Measurements from ENCODE around the gene OR2AG1.

OR2AG1 gene

GRCh38 chr11:6782720-6783119 lies at the start of gene OR2AG1:
Gene OR2AG1, plus strand, starts transcription at chr11:6783020. Its CDS starts 2,018 bp downstream, at chr11:6785038.
- H3K4me3 ChIP-seq (ENCODE audit: low read depth, low read length) = no peak within 1 kb of the TSS
- no peak for DNase-seq (ENCODE audit: low read depth)
- TF ChIP-seq MYC (IDR thresholded peaks at IDR 0.05; ENCODE audit: low read depth, low read length) (no peak), POLR2A (IDR thresholded peaks at IDR 0.05; ENCODE audit: extremely low read depth, insufficient read length) (no peak), MAX (IDR thresholded peaks at IDR 0.05; ENCODE audit: low read depth, low read length) (no peak), CTCF (IDR thresholded peaks at IDR 0.05; ENCODE audit: low read depth, low read length) (no peak)

GRCh38 chr11:6733326-6734275 lies 49.2 kb upstream of the OR2AG1 start:
- TF ChIP-seq CTCF (IDR thresholded peaks at IDR 0.05; ENCODE audit: low read depth, low read length) (no peak), POLR2A (IDR thresholded peaks at IDR 0.05; ENCODE audit: extremely low read depth, insufficient read length) (no peak), MAX (IDR thresholded peaks at IDR 0.05; ENCODE audit: low read depth, low read length) (no peak), MYC (IDR thresholded peaks at IDR 0.05; ENCODE audit: low read depth, low read length) (no peak)
- DNase-seq (ENCODE audit: low read depth) = no peak
- H3K4me3 ChIP-seq (ENCODE audit: low read depth, low read length) = no peak overlapping the region

- no peak overlapping the region for H3K4me3 ChIP-seq (ENCODE audit: low read depth, low read length)
- no peak for TF ChIP-seq MYC (IDR thresholded peaks at IDR 0.05; ENCODE audit: low read depth, low read length)
- no peak for TF ChIP-seq POLR2A (IDR thresholded peaks at IDR 0.05; ENCODE audit: extremely low read depth, insufficient read length)
- TF ChIP-seq MAX (IDR thresholded peaks at IDR 0.05; ENCODE audit: low read depth, low read length) = no peak
- no peak for TF ChIP-seq CTCF (IDR thresholded peaks at IDR 0.05; ENCODE audit: low read depth, low read length)
- no peak for DNase-seq (ENCODE audit: low read depth)
Measured at GRCh38 chr11:6734616-6735015, 48.2 kb upstream of the OR2AG1 start.

- TF ChIP-seq POLR2A (IDR thresholded peaks at IDR 0.05; ENCODE audit: extremely low read depth, insufficient read length) (no peak), CTCF (IDR thresholded peaks at IDR 0.05; ENCODE audit: low read depth, low read length) (no peak), MYC (IDR thresholded peaks at IDR 0.05; ENCODE audit: low read depth, low read length) (no peak), MAX (IDR thresholded peaks at IDR 0.05; ENCODE audit: low read depth, low read length) (no peak)
- H3K4me3 ChIP-seq (ENCODE audit: low read depth, low read length) = no peak overlapping the region
- DNase-seq (ENCODE audit: low read depth) = peak; percentile 11
Measured at GRCh38 chr11:6735306-6735705, 47.5 kb upstream of the OR2AG1 start.

- TF ChIP-seq MAX (IDR thresholded peaks at IDR 0.05; ENCODE audit: low read depth, low read length) (no peak), MYC (IDR thresholded peaks at IDR 0.05; ENCODE audit: low read depth, low read length) (no peak), CTCF (IDR thresholded peaks at IDR 0.05; ENCODE audit: low read depth, low read length) (no peak), POLR2A (IDR thresholded peaks at IDR 0.05; ENCODE audit: extremely low read depth, insufficient read length) (no peak)
- no peak overlapping the region for H3K4me3 ChIP-seq (ENCODE audit: low read depth, low read length)
- peak; percentile 15 for DNase-seq (ENCODE audit: low read depth)
Measured at GRCh38 chr11:6736495-6737121, 46.2 kb upstream of the OR2AG1 start.
